Measurements from ENCODE around the gene NXF1. TPM values are rescaled to one million over a fixed set of nuclear protein-coding genes. Genes with fewer than 3 reads are reported as not detected.

Gene NXF1
- total and polyA plus RNA-seq, 2 of the 13 experiments (the other 11 are each of a cell fraction or from before 2014, with no cell fraction given): 30.4 to 30.9 TPM

GRCh38 chr11:62823677-62824076 lies 18.4 kb upstream of the NXF1 start:
- no peak for TF ChIP-seq PAX8 (CRISPR knock-in tag; IDR thresholded peaks at IDR 0.05; ENCODE audit: borderline replicate concordance)
- TF ChIP-seq PHF5A (CRISPR knock-in tag; IDR thresholded peaks at IDR 0.05; ENCODE audit: low read depth, unreplicated experiment): no peak
- TF ChIP-seq ZNF337 (CRISPR knock-in tag; IDR thresholded peaks at IDR 0.05; ENCODE audit: borderline replicate concordance, low read depth): no peak
- no peak for TF ChIP-seq NFYC (CRISPR knock-in tag; IDR thresholded peaks at IDR 0.05)
- TF ChIP-seq, protein P1, sequence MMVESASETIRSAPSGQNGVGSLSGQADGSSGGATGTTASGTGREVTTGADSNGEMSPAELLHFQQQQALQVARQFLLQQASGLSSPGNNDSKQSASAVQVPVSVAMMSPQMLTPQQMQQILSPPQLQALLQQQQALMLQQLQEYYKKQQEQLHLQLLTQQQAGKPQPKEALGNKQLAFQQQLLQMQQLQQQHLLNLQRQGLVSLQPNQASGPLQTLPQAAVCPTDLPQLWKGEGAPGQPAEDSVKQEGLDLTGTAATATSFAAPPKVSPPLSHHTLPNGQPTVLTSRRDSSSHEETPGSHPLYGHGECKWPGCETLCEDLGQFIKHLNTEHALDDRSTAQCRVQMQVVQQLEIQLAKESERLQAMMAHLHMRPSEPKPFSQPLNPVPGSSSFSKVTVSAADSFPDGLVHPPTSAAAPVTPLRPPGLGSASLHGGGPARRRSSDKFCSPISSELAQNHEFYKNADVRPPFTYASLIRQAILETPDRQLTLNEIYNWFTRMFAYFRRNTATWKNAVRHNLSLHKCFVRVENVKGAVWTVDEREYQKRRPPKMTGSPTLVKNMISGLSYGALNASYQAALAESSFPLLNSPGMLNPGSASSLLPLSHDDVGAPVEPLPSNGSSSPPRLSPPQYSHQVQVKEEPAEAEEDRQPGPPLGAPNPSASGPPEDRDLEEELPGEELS (CRISPR knock-in tag; IDR thresholded peaks at IDR 0.05): no peak
- Histone ChIP-seq H3K36me3 (replicated peaks in 1 of 2; ENCODE audit: control insufficient read depth in 1 of 2, insufficient read depth in 2 of 2, low read length in 2 of 2) (peaks cover 28 to 73% of the 10 kb centered on the region in 2 experiments), H3K4me1 (ENCODE audit: insufficient read depth, low read length) (no peaks in the 10 kb centered on the region), H3K9me3 (ENCODE audit: low read length) (no peaks in the 10 kb centered on the region), H3K27me3 (ENCODE audit: control insufficient read depth in 1 of 2, insufficient read depth in 2 of 2, low read length in 2 of 2) (no peaks in the 10 kb centered on the region), H2AFZ (ENCODE audit: low read length) (no peak overlapping the region), H3K9ac (ENCODE audit: insufficient read depth, low read depth, low read length) (no peak overlapping the region), H3K27ac (ENCODE audit: extremely low read length, insufficient read depth, low read length) (no peak overlapping the region), H3K4me3 (replicated peaks in 1 of 3; ENCODE audit: insufficient read depth in 1 of 3, low read depth in 2 of 3, low read length in 3 of 3) (no peak overlapping the region), H3K79me2 (ENCODE audit: insufficient read depth, low read length) (no peaks in the 10 kb centered on the region), H4K20me1 (ENCODE audit: insufficient read depth, low read length) (no peaks in the 10 kb centered on the region), H3K4me2 (ENCODE audit: low read depth, low read length) (no peak overlapping the region)
- in situ Hi-C loops (cut with HindIII; ENCODE audit: extremely low pct_ligation_motif_present, low pct_unique_long_range_greater_than_20kb) (no loop called here), intact Hi-C loops (cut with micrococcal nuclease; ENCODE audit: unreplicated experiment) (no loop called here)
- FAIRE-seq (no peak), ATAC-seq (no peak), DNase-seq (ENCODE audit: low spot score) (no peak)
- 97% methylated on average over 3 of the region's 3 CpGs for WGBS (ENCODE audit: low lambda C conversion rate)
- POLR2A ChIA-PET: interaction anchor here (0.7 to 2.8 kb wide), 4 partner anchors 8 to 39 kb away, joined by 3 to 9 read pairs (median 4); partner anchors contain the start of genes NXF1 and STX5
- CTCF ChIA-PET (ENCODE audit: low intra/inter-chr PET ratio, low total read pairs): no interaction called here
- BruUV-seq (replicated peaks): no TSS peak

DNA sequence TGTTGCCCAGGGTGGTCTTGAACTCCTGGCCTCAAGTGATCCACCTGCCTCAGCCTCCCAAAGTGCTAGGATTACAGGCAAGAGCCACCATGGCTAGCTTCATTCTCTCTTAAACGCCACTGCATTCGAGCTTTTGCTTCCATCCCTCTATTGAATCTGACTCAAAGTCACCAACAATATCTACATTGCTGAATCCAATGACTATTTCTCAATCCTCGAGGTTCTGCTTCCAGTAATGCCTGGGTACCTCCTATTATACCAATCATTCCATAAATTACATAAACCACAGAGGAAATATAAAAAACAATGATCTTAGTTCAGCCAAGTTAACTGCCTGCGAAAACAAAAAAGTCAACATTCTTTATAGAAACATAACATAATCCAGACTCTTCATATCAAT lies 11.9 kb upstream of the NXF1 start:
- BruUV-seq (replicated peaks): no TSS peak
- Histone ChIP-seq H3K36me3 (replicated peaks in 1 of 2; ENCODE audit: control insufficient read depth in 1 of 2, insufficient read depth in 2 of 2, low read length in 2 of 2) (peaks cover 4 to 30% of the 10 kb centered on the region in 2 experiments; a peak in 4 of 5 replicates), H3K9me3 (ENCODE audit: low read length) (no peaks in the 10 kb centered on the region), H3K27me3 (ENCODE audit: control insufficient read depth in 1 of 2, insufficient read depth in 2 of 2, low read length in 2 of 2) (no peaks in the 10 kb centered on the region), H2AFZ (ENCODE audit: low read length) (no peak overlapping the region), H3K79me2 (ENCODE audit: insufficient read depth, low read length) (no peaks in the 10 kb centered on the region), H3K4me2 (ENCODE audit: low read depth, low read length) (no peak overlapping the region), H3K4me3 (replicated peaks in 1 of 3; ENCODE audit: insufficient read depth in 1 of 3, low read depth in 2 of 3, low read length in 3 of 3) (no peak overlapping the region), H3K9ac (ENCODE audit: insufficient read depth, low read depth, low read length) (no peak overlapping the region), H3K4me1 (ENCODE audit: insufficient read depth, low read length) (peaks cover 5% of the 10 kb centered on the region), H3K27ac (ENCODE audit: extremely low read length, insufficient read depth, low read length) (no peak overlapping the region), H4K20me1 (ENCODE audit: insufficient read depth, low read length) (no peaks in the 10 kb centered on the region)
- WGBS (ENCODE audit: low lambda C conversion rate): 100% methylated on average over 4 of the region's 4 CpGs
- ATAC-seq: no peak
- intact Hi-C loops (cut with micrococcal nuclease; ENCODE audit: unreplicated experiment) (no loop called here), in situ Hi-C loops (cut with HindIII; ENCODE audit: extremely low pct_ligation_motif_present, low pct_unique_long_range_greater_than_20kb) (no loop called here)
- CTCF ChIA-PET (ENCODE audit: low intra/inter-chr PET ratio, low total read pairs): no interaction called here
- no peak for FAIRE-seq
- no peak for DNase-seq (ENCODE audit: low spot score)
- POLR2A ChIA-PET: interaction anchor here (0.7 to 1.5 kb wide), 4 partner anchors 9 to 24 kb away, joined by 3 to 4 read pairs (median 3); partner anchors contain the start of gene WDR74
- TF ChIP-seq ZNF260 (CRISPR knock-in tag; IDR thresholded peaks at IDR 0.05; ENCODE audit: borderline replicate concordance, low read depth): no peak
- TF ChIP-seq, protein P2, sequence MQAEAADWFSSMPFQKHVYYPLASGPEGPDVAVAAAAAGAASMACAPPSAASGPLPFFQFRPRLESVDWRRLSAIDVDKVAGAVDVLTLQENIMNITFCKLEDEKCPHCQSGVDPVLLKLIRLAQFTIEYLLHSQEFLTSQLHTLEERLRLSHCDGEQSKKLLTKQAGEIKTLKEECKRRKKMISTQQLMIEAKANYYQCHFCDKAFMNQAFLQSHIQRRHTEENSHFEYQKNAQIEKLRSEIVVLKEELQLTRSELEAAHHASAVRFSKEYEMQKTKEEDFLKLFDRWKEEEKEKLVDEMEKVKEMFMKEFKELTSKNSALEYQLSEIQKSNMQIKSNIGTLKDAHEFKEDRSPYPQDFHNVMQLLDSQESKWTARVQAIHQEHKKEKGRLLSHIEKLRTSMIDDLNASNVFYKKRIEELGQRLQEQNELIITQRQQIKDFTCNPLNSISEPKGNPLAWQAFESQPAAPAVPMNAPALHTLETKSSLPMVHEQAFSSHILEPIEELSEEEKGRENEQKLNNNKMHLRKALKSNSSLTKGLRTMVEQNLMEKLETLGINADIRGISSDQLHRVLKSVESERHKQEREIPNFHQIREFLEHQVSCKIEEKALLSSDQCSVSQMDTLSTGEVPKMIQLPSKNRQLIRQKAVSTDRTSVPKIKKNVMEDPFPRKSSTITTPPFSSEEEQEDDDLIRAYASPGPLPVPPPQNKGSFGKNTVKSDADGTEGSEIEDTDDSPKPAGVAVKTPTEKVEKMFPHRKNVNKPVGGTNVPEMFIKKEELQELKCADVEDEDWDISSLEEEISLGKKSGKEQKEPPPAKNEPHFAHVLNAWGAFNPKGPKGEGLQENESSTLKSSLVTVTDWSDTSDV (CRISPR knock-in tag; IDR thresholded peaks at IDR 0.05): no peak
- TF ChIP-seq, protein P3, sequence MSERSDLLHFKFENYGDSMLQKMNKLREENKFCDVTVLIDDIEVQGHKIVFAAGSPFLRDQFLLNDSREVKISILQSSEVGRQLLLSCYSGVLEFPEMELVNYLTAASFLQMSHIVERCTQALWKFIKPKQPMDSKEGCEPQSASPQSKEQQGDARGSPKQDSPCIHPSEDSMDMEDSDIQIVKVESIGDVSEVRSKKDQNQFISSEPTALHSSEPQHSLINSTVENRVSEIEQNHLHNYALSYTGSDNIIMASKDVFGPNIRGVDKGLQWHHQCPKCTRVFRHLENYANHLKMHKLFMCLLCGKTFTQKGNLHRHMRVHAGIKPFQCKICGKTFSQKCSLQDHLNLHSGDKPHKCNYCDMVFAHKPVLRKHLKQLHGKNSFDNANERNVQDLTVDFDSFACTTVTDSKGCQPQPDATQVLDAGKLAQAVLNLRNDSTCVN (CRISPR knock-in tag; IDR thresholded peaks at IDR 0.05; ENCODE audit: borderline replicate concordance): no peak
- no peak for TF ChIP-seq DBP (CRISPR knock-in tag; IDR thresholded peaks at IDR 0.05; ENCODE audit: not compliant biosample characterization)
